IMR-90 (cell line): Measurements from ENCODE around the gene RHOC. TPM values are rescaled to one million over a fixed set of nuclear protein-coding genes. Genes with fewer than 3 reads are reported as not detected.
"Not testable (repeated sequence)": the region's sequence is repeated elsewhere in the genome, so short reads cannot be mapped to it uniquely, and the experiment has no call there.

Experiments
- ATAC-seq: fragments of 200-7000 bp; cut with Tn5 transposase; 2 replicates; pipeline ENCODE4 v1.9.1; 2020; ENCODE audit warnings: low read depth, mild to moderate bottlenecking, moderate library complexity
- BruUV-seq: library from RNA; stranded (reverse); fragments of 400-500 nt; replicated peaks from 2 replicates; lab custom pipeline; 2021; lab: Mats Ljungman, UMichigan
- CTCF ChIA-PET: fragments of 300-600 bp; formaldehyde crosslinking; extraction: SDS; loops from one replicate; lab custom pipeline; 2021; ENCODE audit warnings: antibody characterized with exemption; lab: Yijun Ruan, JAX
- POLR2A ChIA-PET: fragments of 300-600 bp; sonication (Branson Sonifier 250); formaldehyde crosslinking; loops from one replicate; lab custom pipeline; 2022; ENCODE audit warnings: antibody characterized with exemption; ENCODE audit not compliant: unreplicated experiment; lab: Charles Lee
- DNase-seq: peaks from one replicate; pipeline ENCODE4 v3.0.0; 2013
- H2AFZ ChIP-seq: replicated peaks from 2 replicates; pipeline ENCODE3; 2013; ENCODE audit warnings: low read length, mild to moderate bottlenecking; ENCODE audit not compliant: poor library complexity
- H2AK5ac ChIP-seq: 2 replicates; pipeline ENCODE4 v1.6.1; 2013; ENCODE audit warnings: low read depth, low read length, inconsistent platforms
- H2AK9ac ChIP-seq: replicated peaks from 2 replicates; pipeline ENCODE3; 2013; ENCODE audit warnings: mild to moderate bottlenecking, low read depth, low read length, moderate library complexity; ENCODE audit not compliant: poor library complexity
- H2BK120ac ChIP-seq: 2 replicates; pipeline ENCODE4 v1.6.1; 2013; ENCODE audit warnings: low read depth, low read length, inconsistent platforms
- H2BK15ac ChIP-seq: 3 replicates; pipeline ENCODE4 v1.6.1; 2013; ENCODE audit warnings: low read depth, low read length, inconsistent platforms
- H2BK20ac ChIP-seq: 2 replicates; pipeline ENCODE4 v1.6.1; 2013; ENCODE audit warnings: low read depth, mild to moderate bottlenecking, inconsistent platforms, low read length, moderate library complexity
- H2BK5ac ChIP-seq: 2 replicates; pipeline ENCODE4 v1.6.1; 2013; ENCODE audit warnings: mild to moderate bottlenecking, low read depth, low read length, inconsistent platforms; ENCODE audit not compliant: poor library complexity, severe bottlenecking
- H3K14ac ChIP-seq: replicated peaks from 2 replicates; pipeline ENCODE4 v1.6.1; 2013; ENCODE audit warnings: low read depth, low read length, inconsistent platforms
- H3K18ac ChIP-seq: 2 replicates; pipeline ENCODE4 v1.6.1; 2013; ENCODE audit warnings: low read depth, low read length, control low read depth
- H3K23ac ChIP-seq: 2 replicates; pipeline ENCODE4 v1.6.1; 2013; ENCODE audit warnings: low read depth, low read length, inconsistent platforms
- H3K27ac ChIP-seq: 2 replicates; pipeline ENCODE4 v1.5.1; 2013; ENCODE audit warnings: mild to moderate bottlenecking, control low read depth, low read length; ENCODE audit not compliant: insufficient read depth
- H3K27me3 ChIP-seq: 2 replicates; pipeline ENCODE4 v1.6.1; 2013; ENCODE audit warnings: low read length; ENCODE audit not compliant: control insufficient read depth, insufficient read depth
- H3K36me3 ChIP-seq: 2 replicates; pipeline ENCODE4 v1.6.1; 2013; ENCODE audit warnings: low read length, mixed read lengths; ENCODE audit not compliant: control insufficient read depth, insufficient read depth
- H3K4ac ChIP-seq: 2 replicates; pipeline ENCODE4 v1.6.1; 2013; ENCODE audit warnings: low read depth, low read length, inconsistent platforms
- H3K4me1 ChIP-seq: 2 replicates; pipeline ENCODE4 v1.6.1; 2013; ENCODE audit warnings: low read length, mixed read lengths; ENCODE audit not compliant: control insufficient read depth, insufficient read depth
- H3K4me2 ChIP-seq: 2 replicates; pipeline ENCODE4 v1.6.1; 2013; ENCODE audit warnings: low read depth, mild to moderate bottlenecking, control low read depth, low read length, moderate library complexity
- H3K4me3 ChIP-seq: 2 replicates; pipeline ENCODE4 v1.5.1; 2013; ENCODE audit warnings: low read depth, mild to moderate bottlenecking, control low read depth, low read length, moderate library complexity; ENCODE audit not compliant: insufficient read depth
- H3K56ac ChIP-seq: 2 replicates; pipeline ENCODE4 v1.6.1; 2013; ENCODE audit warnings: low read length, inconsistent platforms; ENCODE audit not compliant: insufficient read depth; ENCODE audit errors: extremely low read depth
- H3K79me1 ChIP-seq, 2 experiments: 2 replicates each; pipeline ENCODE4 v1.6.1; 2013; ENCODE audit warnings: low read length in 2 of 2, inconsistent platforms in 1 of 2, low read depth in 1 of 2
- H3K9ac ChIP-seq: 2 replicates; pipeline ENCODE4 v1.6.1; 2013; ENCODE audit warnings: low read depth, low read length, control low read depth
- H3K9me1 ChIP-seq: 2 replicates; pipeline ENCODE4 v1.6.1; 2013; ENCODE audit warnings: low read length, inconsistent platforms; ENCODE audit not compliant: insufficient read depth
- H3K9me3 ChIP-seq: 2 replicates; pipeline ENCODE4 v1.6.1; 2013; ENCODE audit warnings: low read length; ENCODE audit not compliant: control insufficient read depth, insufficient read depth
- H4K20me1 ChIP-seq: 2 replicates; pipeline ENCODE4 v1.6.1; 2013; ENCODE audit warnings: low read length, inconsistent platforms; ENCODE audit not compliant: insufficient read depth
- H4K5ac ChIP-seq: 2 replicates; pipeline ENCODE4 v1.6.1; 2013; ENCODE audit warnings: mild to moderate bottlenecking, low read depth, low read length, control low read depth
- H4K8ac ChIP-seq, 2 experiments: 2 replicates each; pipeline ENCODE4 v1.6.1; 2013; ENCODE audit warnings: low read depth in 2 of 2, low read length in 2 of 2, control low read depth in 1 of 2, inconsistent platforms in 1 of 2
- H4K91ac ChIP-seq: 2 replicates; pipeline ENCODE4 v1.6.1; 2013; ENCODE audit warnings: low read depth, low read length, inconsistent platforms; ENCODE audit not compliant: insufficient read depth
- CEBPB ChIP-seq: IDR thresholded peaks from 2 replicates; pipeline ENCODE4 v1.6.1; 2012; ENCODE audit warnings: low read depth, low read length, improper control_type of control experiment
- CTCF ChIP-seq: conservative IDR thresholded peaks from 2 replicates; pipeline ENCODE4 v1.5.1; 2012; ENCODE audit warnings: mild to moderate bottlenecking, low read depth, low read length, improper control_type of control experiment
- FOS ChIP-seq: fragments of 150-350 bp; IDR thresholded peaks from 2 replicates; pipeline ENCODE4 v1.6.1; 2016; ENCODE audit warnings: low read depth, low read length
- MAFK ChIP-seq: IDR thresholded peaks from 2 replicates; pipeline ENCODE4 v1.6.1; 2012; ENCODE audit warnings: low read depth, low read length, improper control_type of control experiment
- NFE2L2 ChIP-seq: fragments of 150-350 bp; IDR thresholded peaks from 2 replicates; pipeline ENCODE4 v1.6.1; 2016; ENCODE audit warnings: low read depth, mild to moderate bottlenecking, low read length
- POLR2A ChIP-seq: IDR thresholded peaks from 2 replicates; pipeline ENCODE4 v1.6.1; 2012; ENCODE audit warnings: mild to moderate bottlenecking, low read depth, low read length
- WGBS, 2 experiments: methylation state at CpG; one replicate each; pipeline versions ENCODE4 v1.1.5 to v1.1.7; 2013; ENCODE audit warnings: missing lambda C conversion rate in 2 of 2; ENCODE audit not compliant: insufficient read length in 1 of 2; ENCODE audit errors: extremely low coverage in 2 of 2; 5-methylcytosine and 5-hydroxymethylcytosine counted together
- dilution Hi-C: fragments of 300-500 bp; cut with HindIII; formaldehyde crosslinking; loops from one replicate; pipeline ENCODE4 v1.14.3; 2018; ENCODE audit warnings: low sequenced_read_pairs; ENCODE audit not compliant: unreplicated experiment
- in situ Hi-C: fragments of 300-500 bp; cut with MboI; formaldehyde crosslinking; loops from 3 replicates; pipeline ENCODE4 v1.14.3; 2019; ENCODE audit warnings: low sequenced_read_pairs, inconsistent platforms, mixed read lengths
- intact Hi-C: fragments of 100-400 bp; cut with micrococcal nuclease; formaldehyde crosslinking; loops from 2 replicates; pipeline ENCODE4 v1.10.0; 2022
- polyA plus RNA-seq, 3 experiments: library from polyadenylated mRNA; depleted of rRNA; stranded (reverse); fragments of >200 nt; gene quantifications; 2 replicates each; pipeline ENCODE4 v1.2.3, GENCODE V29; 2012; ENCODE audit warnings: low replicate concordance in 1 of 3
- total RNA-seq: library from RNA; depleted of rRNA; stranded (reverse); fragments of >200 nt; gene quantifications from 2 replicates; pipeline ENCODE4 v1.2.3, GENCODE V29; 2012

Gene RHOC
- total and polyA plus RNA-seq, 2 of the 4 experiments (the other 2 are of a cell fraction), result 764 to 839 TPM

- no peaks in the 10 kb centered on the region for H3K27me3 ChIP-seq
- H3K4me2 ChIP-seq, result no peak overlapping the region
- no peaks in the 10 kb centered on the region for H3K36me3 ChIP-seq
- no peak overlapping the region for H3K27ac ChIP-seq
- no peak overlapping the region for H3K18ac ChIP-seq
- H3K4me1 ChIP-seq, result peaks cover 13% of the 10 kb centered on the region
- dilution Hi-C loops (no loop called here), in situ Hi-C loops (loop anchor here (10.0 kb wide), 1 partner anchor 317 kb away; no protein-coding TSS in a partner anchor), intact Hi-C loops (no loop called here)
- no peak overlapping the region for H3K9ac ChIP-seq
- no peak overlapping the region for H2AK5ac ChIP-seq
- H3K9me1 ChIP-seq, result peaks cover 6% of the 10 kb centered on the region
- POLR2A ChIA-PET, result no interaction called here
- ATAC-seq, result peak; percentile 83
- no peak overlapping the region; the same call in 1 of the 2 replicates for H3K23ac ChIP-seq
- DNase-seq, result peak; percentile 59
- no peak overlapping the region for H3K14ac ChIP-seq
- H2BK5ac ChIP-seq, result no peak overlapping the region
- peak overlapping the region; percentile 47 for H2AFZ ChIP-seq
- H4K20me1 ChIP-seq, result no peaks in the 10 kb centered on the region
- 0% methylated on average over 1 of the region's 2 CpGs; no CpG with 5 or more reads in 1 of the 2 experiments for WGBS, 2 experiments
- no peak overlapping the region for H3K4me3 ChIP-seq
- no peaks in the 10 kb centered on the region for H3K9me3 ChIP-seq
- CTCF ChIA-PET, result interaction anchor here (0.9 kb wide), 1 partner anchor 76 kb away, joined by 5 read pairs; no protein-coding TSS in a partner anchor
- H2AK9ac ChIP-seq, result no peak overlapping the region
- H2BK20ac ChIP-seq, result peak overlapping the region; percentile 34; the same call in 1 of the 2 replicates
- BruUV-seq, result no TSS peak
- H3K4ac ChIP-seq, result peak overlapping the region; percentile 7; the same call in 1 of the 2 replicates
- H4K91ac ChIP-seq, result no peak overlapping the region
- no peak overlapping the region; the same call in 1 of the 2 replicates for H2BK120ac ChIP-seq
- H4K8ac ChIP-seq, result no peak overlapping the region; a peak in 1 of 4 replicates
- no peak overlapping the region for H3K56ac ChIP-seq
- H3K79me1 ChIP-seq, result no peaks in the 10 kb centered on the region
- no peak overlapping the region for H4K5ac ChIP-seq
- TF ChIP-seq NFE2L2, result no peak
- peak; percentile 20; the same call in 1 of the 2 replicates for TF ChIP-seq CTCF
- no peak for TF ChIP-seq CEBPB
- 0 out of 2 replicates have a peak, but pooled peaks have one; percentile 14 for TF ChIP-seq FOS
- no peak for TF ChIP-seq MAFK
- no peak for TF ChIP-seq POLR2A
- no peak overlapping the region for H2BK15ac ChIP-seq
These were observed 20.8 kb upstream of the RHOC start for GRCh38 chr1:112727716-112728115.

GRCh38 chr1:112724240-112724639, 17.3 kb upstream of the RHOC start:
- BruUV-seq, H3K36me3 ChIP-seq, H3K9me3 ChIP-seq, H2BK15ac ChIP-seq, H2AK5ac ChIP-seq, H3K18ac ChIP-seq, intact Hi-C loops, H3K79me1 ChIP-seq, H3K4me3 ChIP-seq, H3K9me1 ChIP-seq, H3K4ac ChIP-seq, H3K4me2 ChIP-seq, H3K56ac ChIP-seq, H2BK120ac ChIP-seq, CTCF ChIA-PET, H3K27ac ChIP-seq, H4K20me1 ChIP-seq, H3K27me3 ChIP-seq, H2BK20ac ChIP-seq, dilution Hi-C loops, H3K9ac ChIP-seq, H4K5ac ChIP-seq, ATAC-seq, H3K14ac ChIP-seq, H2BK5ac ChIP-seq, POLR2A ChIA-PET, H3K23ac ChIP-seq, H4K8ac ChIP-seq, H4K91ac ChIP-seq, DNase-seq: not testable (repeated sequence)
- no CpG with 5 or more reads among the region's 4 CpGs for WGBS, 2 experiments
- in situ Hi-C loops, result loop anchor here (10.0 to 25.0 kb wide), 2 partner anchors 321 to 963 kb away; no protein-coding TSS in a partner anchor
- Histone ChIP-seq H2AK9ac (peak overlapping the region; percentile 82), H3K4me1 (peaks cover 11% of the 10 kb centered on the region), H2AFZ (peak overlapping the region; percentile 88)
